Hematopoietic multipotent progenitor cell treated with erythropoietin and hydrocortisone succinate and interleukin-3 and kit ligand, for 4 days (in vitro differentiated cells): Measurements from ENCODE around the gene SLIT2.
A peak's percentile ranks its signal among the peaks of the same experiment; 100 is the strongest.

Experiments
- DNase-seq: peaks from one replicate; pipeline ENCODE4 v3.0.0-alpha.2; 2015

SLIT2 gene, protein sequence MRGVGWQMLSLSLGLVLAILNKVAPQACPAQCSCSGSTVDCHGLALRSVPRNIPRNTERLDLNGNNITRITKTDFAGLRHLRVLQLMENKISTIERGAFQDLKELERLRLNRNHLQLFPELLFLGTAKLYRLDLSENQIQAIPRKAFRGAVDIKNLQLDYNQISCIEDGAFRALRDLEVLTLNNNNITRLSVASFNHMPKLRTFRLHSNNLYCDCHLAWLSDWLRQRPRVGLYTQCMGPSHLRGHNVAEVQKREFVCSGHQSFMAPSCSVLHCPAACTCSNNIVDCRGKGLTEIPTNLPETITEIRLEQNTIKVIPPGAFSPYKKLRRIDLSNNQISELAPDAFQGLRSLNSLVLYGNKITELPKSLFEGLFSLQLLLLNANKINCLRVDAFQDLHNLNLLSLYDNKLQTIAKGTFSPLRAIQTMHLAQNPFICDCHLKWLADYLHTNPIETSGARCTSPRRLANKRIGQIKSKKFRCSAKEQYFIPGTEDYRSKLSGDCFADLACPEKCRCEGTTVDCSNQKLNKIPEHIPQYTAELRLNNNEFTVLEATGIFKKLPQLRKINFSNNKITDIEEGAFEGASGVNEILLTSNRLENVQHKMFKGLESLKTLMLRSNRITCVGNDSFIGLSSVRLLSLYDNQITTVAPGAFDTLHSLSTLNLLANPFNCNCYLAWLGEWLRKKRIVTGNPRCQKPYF (N-terminal part only)

DNA sequence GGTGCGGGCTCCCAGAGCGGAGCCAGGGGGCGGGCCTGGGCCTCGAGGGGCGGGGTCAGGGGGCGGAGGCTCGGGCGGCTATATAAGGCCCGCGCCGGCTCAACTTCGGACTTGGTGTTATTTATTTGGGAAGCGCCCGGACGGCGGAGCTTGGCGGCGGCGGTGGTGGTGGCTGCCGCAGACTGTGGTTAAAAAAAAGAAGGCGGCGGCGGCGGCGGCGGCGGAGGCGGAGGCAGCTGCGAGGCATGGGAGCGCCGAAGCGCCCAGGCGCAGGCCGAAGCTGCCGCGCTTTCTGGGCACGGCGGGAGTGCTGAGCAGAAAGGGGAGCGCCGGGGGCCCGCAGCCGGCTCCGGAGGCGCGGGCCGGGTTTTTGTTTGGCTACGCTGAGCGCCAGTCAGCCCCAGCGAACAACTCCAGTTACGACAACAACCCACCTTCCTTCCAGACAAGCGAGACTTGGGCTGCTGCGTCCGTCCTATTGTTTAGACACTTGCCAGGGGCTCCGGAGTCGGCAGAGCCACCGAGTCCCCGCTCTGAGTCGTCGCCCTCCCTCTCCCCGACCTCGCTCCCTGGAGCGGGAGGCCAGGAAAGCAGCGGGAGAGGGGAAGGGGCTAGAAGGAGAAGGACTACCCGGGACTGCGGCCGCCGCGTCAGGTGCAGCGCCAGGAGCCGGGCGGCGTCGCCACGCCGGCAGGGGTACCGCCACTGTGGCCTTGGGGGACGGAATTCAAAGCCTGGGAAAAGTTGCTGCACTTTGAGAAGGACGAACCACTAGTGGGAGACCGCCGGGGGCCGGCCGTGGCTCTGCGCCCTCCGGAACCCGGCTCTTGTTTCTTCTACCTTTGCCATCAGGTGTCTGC, at the start of gene SLIT2:
Gene SLIT2, plus strand, starts transcription at position 110 of the 860 bp plus-strand sequence. CDS start 1,911 bp downstream, outside the sequence.
- DNase-seq = peak; percentile 62

DNA sequence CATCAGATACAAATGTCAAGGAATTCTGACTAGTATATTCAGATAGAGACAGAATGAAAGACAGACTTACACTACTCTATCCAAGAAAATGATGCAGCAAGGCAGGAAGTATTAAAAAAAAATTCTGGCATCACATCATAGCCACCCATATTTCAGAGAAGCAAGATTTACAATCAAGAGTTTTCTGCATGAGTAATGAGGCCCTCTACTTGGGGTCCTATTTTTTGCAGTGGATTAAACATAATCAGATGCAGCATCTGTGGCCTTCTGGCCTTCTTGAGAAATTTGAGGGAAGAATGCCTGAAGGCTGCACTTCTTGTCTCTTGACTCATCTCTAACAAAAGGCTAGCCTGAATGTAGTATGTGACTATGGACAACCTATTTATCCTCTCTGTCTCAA, 48.2 kb upstream of the SLIT2 start:
- DNase-seq = no peak

DNA sequence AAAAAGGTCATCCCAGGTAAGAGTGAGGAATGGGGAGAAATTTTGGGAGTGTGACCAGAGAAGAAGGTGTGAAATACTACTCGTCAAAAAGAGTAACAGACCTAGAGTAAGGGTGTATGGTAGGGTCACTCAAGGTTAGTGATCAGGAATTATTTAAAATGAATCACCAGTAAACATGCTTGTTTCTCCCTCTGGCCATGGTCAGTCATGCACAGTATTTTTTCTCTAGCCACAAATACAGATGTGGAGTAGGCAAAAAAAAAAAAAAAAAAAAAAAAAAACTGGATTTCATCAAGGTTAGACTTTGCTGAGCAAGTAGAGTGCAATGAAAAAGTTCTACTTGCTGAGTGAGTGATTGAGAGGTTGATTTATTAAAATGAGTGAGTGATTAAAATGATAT, 34.2 kb upstream of the SLIT2 start:
- DNase-seq = no peak

DNA sequence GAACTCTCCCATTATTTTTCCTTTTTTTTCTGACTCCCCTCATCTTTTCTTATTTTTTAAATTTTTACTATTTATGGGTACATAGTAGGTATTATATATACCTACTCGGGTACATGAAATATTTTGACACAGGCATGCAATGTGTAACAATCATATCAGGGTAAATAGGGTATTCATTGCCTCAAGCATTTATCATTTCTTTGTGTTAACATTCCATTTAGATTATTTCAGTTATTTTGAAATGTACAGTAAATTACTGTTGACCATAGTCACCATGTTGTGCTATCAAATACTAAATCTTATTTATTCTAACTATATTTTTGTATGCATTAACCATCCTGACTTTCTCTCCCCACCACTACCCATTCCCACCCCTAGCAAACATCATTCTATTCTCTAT, 33.8 kb upstream of the SLIT2 start:
- no peak for DNase-seq

DNA sequence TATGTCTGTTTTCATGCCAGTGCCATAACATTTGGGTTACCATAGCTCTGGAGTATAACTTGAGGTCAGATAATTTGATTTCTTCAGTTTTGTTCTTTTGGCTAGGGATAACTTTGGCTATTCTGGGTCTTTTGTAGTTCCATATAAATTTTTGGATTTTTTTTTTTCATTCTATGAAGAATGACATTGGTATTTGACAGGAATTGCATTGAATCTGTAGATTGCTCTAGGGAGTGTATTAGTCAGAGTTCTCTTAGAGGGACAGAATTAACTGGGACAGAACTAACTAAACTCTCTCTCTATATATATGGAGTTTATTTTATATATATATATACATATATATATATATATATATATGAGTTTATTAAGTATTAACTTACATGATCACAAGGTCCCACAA, 32.2 kb upstream of the SLIT2 start:
- no peak for DNase-seq

DNA sequence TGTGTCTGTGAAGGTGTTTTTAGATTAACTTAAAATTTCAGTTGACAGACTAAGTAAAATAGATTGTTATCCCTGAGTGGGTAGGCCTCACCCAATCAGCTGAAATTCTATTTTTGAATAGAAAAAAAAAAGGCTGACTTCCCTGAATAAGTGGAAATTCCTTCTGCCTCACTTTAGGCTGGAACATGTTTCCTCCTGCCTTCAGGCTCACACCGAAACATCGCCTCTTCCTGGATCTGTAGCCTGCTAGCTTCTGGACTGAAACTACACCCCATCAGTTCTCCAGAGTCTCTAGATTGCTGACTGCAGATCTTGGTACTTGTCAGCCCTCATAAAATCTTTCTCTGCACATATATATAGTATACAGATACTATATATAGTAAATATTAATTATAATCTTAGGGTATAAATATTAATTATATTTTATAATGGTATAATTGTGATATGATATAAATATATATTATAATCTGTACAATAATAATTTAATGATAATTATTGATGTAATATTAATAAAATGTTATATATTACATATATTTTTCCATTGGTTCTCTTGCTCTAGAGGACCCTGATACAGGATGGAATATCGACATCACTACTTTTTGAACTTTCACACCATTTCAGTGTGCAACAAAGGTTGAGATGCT, 13.7 kb upstream of the SLIT2 start:
- no peak for DNase-seq

DNA sequence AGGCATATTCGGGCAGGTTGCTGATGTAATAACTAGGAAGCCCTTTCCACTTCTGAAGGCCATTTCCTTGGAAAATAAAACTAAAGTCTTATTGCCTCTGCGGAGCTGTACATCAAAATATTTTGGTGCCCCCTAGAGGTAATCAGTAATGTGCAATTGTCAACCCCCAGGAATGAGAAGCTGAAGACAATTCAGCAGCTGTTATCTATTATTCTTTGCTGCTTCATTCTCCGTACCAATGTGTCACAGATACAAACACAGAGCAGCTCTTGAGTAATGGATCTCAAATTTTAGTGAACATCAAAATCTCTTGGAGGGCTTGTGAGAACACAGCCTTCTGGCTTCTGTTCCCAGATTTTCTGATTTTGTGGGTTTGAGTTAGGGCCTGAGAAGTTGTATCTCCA, 3.5 kb upstream of the SLIT2 start:
- DNase-seq = peak; percentile 63

DNA sequence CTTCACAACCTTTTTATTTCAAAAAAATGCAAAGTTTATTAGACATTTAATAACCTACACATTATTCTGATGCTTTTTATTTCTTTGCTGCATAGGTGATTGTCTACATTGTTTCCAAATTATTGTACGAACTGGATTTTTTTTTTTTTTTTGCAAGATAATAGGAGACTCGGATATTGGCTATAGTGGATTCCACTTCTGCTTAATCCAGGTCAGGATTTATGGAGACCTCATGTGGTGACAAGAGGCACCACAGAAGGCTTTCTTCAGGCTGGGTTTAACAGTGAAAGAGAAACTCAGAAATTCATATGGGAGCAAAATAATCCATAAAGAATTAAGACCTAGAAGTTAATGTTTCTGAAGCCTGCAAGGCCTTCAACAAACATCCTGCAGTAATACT, 2.4 kb upstream of the SLIT2 start:
- peak; percentile 22 for DNase-seq

DNA sequence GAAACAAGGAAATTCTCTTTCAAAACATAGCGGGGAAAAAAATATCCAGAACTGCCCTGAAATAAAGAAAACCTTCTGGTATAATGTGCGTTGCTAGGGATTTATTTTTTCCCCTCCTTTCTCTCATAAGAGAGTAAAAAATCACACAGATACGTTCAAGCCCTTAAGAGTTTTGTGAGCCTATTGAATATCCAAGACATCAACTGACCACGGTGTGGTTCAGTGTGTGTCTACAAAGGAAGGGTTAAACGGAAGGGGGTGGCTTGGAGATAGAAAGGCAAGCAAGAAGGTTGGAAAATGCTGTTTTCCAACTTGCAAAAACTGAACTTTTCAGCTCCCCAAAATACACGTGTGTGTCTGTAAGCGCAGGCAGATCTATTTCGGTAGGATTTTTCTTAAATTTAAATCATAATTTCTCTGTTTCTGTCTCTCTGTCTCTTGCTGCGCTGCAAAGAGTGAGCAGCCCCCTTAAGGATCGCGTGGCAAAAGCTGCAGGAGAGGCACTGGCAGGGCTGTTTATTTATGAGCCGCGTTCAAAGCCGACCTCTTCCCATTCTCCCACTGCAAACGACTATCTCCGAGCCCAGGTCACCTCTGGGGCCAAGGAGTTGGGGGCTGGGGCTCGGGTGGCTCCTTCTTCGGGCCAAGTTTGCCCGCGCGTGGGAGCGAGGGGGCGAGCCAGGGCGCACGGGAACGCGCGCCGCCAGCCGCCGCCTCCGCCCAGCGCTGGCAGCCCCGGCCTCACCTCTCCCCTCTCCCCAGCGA, 492 bp upstream of the SLIT2 start:
- peak; percentile 2 for DNase-seq

DNA sequence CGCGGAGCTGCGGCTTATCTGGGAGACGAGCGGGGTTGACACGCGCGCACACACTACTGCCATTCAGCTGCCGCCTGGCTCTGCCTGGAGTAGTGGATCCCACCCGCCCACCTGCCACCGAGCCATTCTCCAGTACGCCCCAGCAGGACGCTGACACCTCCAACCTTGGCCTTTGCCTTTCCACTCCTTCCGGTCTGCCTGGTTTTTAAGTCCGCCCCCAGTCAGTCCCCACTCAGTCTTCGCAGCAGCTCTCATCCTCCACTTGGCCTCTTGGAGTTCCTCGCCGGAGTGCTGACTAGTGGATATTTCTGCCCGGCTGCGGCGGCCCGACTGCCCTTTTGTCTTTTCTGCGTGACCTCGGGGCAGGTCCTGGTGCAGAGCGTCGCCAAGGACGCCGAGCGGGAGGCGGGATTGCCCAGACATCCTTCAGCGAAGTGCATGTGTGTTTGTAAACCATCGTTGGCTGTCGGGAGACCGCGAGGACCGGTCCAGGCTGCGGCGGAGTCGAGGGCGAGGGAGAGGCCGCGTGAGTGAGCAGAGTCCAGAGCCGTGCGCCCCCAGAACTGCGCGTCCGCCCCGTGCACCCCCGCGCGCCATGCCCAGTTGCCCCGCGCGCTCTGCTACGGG, 1.1 kb downstream of the SLIT2 start:
- DNase-seq = peak; percentile 5

DNA sequence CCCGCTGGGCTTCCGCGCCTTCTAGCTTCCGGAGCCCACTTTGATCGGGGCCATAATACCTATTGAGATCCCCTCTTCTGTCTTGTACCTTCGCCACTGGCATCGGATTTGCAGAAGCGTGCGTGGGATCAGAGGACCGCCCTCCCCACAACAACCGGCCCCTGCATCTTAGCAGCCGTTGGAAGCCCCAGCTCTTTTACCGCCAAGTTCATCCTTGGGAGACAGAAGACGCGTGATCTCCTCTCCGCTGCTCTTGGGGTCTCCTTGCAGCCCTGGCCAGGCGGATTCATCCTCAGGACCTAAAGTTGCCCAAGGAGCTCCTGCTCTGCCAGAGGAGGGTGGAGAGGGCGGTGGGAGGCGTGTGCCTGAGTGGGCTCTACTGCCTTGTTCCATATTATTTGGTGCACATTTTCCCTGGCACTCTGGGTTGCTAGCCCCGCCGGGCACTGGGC, 1.6 kb downstream of the SLIT2 start:
- DNase-seq = peak; percentile 1

DNA sequence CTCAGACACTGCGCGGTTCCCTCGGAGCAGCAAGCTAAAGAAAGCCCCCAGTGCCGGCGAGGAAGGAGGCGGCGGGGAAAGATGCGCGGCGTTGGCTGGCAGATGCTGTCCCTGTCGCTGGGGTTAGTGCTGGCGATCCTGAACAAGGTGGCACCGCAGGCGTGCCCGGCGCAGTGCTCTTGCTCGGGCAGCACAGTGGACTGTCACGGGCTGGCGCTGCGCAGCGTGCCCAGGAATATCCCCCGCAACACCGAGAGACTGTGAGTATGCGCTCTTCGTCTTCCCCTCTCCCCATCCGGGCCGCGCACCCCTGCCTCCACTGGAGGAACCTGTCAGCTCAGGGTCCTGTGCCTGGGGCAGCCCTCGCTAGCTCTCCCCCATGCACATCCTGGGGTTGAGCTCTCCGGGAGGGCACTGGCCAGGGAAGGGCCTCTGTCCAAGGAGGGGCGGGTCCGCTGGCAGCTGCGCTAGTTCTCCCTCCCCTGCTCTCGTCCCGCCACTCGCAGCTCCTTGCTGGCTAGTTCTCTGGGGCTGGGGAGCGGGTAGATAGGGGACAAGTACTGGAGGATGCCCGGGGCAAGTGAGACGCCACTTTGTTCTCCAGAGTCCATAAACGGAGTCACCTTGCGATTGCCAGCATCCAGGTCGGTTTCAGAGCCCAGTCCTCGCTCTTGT, 2.2 kb downstream of the SLIT2 start:
- peak; percentile 2 for DNase-seq

DNA sequence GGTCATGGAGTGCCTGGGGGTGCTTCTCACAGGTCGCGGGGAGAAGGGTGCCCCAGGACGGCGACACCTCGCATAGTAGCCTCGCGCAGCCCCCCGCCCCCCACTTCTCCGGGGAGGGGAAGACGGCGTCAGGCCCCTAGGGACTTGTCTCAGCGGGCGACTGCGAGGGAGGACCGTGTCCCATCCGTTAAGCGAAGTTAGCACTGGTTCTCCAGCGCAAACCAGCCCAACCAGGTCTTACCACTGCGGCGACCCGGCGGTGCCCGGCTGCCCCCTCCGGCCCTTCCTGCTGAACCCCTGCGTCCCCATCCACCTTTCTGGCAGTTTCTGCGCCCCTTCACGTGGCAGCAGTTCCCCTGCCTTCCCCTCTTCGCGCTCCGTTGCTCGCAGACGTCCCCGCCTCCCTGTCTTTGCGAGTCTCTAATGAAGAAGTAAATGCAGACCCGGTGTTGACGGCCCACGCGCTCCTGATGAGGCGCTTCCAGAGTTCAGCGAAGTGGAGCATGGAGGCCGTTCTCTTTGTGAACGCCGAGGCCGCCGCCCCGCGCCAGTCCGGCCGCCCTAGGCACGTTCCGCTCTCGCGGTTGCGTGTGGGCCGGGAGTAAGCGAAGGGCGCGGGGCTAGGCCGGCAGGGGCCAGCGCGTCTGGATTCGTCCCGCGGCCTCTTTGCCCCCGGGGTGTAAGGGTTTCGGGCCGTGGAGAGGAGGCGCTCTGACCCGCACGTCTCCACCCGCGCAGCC, 3.0 kb downstream of the SLIT2 start:
- peak; percentile 4 for DNase-seq

DNA sequence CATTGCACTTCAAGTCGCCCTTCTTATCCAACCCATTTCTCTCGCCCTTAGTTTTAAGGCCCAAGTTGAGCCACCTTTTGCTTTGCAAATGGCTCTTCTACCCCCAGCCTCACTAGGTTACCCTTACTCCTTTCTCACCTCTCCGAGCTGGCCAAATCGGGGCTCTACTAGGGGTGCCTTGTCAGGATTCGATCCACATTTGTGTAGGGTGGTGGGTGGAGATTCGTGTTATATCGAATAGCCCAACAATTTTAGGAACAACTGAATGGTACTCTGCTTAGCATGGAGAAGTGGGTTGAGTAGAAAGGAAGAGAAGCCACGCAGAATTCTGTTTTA, 3.5 kb downstream of the SLIT2 start:
- peak; percentile 1 for DNase-seq

DNA sequence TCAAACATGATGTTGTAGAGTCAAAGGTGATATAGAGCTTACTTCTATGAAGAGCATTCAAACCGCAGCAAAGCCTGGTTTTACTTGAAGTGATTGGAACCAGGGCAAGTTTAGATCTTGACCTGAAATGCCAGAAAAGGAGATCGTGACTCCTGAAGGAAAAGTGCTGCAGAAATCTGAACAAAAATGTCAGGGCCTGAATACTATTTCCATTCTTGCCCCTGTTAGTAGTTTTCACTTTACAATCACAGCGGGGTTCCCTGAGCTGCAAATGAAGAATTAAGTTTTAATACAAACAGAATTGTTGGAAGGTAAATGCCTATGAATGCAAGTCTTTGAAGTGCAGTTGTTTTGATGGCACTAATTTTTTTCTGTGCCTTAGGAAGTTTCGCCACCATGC, 4.1 kb downstream of the SLIT2 start:
- no peak for DNase-seq

DNA sequence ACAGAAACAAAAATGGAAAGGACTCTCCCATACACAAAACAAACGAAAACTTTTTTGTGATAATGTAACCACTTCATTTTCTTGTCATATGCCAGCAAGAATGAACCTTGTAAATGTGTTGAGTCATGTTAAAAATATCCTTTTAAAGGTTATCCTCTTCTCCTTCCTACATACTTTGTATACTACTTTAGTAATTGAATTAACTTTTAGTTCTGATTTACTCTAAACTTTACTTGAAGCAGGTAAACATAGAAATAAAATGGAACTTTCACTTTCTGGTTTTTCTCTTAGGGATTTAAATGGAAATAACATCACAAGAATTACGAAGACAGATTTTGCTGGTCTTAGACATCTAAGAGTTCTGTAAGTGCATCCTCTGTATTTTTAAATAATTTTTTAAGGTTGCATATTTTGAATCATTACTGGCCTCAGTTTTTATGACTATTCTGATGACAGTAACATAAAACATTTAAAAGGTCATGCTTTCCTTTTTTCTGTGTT, 4.7 kb downstream of the SLIT2 start:
- no peak for DNase-seq

DNA sequence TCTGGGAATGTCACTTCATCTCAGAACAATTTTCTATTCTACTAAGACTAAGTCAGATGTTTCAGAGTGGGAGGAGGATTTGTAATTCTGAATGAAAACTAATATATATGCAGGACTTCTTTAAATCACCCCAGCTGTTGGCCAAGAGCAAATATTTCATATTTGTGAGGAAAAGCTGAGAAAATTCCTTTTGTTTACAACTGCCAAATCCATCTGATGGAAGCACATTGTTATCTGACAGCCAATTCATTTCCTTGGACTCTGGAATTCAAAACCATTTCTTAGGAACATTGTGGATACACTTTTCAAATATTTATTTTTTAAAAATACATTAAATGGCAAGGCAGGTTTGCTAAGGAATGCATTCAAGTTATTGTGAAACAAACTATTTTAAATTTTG, 8.0 kb downstream of the SLIT2 start:
- DNase-seq = no peak

DNA sequence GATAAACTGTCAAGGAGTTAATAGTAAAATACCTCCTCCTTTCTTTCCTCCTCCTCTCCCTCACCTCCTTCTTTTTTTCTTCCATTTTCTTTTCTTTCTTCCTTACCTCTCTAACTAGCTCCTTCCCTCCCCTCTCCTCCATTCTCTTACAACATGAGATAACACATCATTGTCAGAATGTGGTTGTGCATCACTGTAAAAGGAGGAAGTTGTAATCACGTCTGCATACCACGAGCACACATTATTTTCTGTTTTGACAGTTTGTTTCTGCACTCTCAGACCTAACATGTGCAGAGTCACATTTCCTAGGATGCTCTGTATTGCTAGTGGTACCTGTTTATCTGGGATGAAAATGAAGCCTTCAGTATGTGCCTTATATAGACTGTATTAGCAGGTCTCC, 9.1 kb downstream of the SLIT2 start:
- DNase-seq = no peak

DNA sequence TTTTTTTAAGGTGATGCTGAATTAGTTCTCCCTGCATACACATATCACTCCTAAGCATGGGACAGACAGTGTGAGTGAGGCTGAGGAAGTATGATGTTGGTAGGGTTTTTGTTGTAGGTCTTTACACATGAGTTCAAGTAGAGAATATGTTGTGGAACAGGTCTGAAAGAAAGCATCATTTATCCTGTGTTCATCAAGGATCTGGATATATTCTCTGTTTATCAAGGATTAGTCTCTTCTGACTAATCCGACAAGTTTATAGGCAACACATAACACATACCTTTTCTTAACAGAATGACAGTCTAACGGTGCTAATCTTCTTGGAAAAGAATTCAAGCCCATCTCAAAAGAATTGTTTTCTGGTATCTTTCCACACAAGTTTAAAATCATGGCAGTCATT, 10.5 kb downstream of the SLIT2 start:
- DNase-seq = no peak

DNA sequence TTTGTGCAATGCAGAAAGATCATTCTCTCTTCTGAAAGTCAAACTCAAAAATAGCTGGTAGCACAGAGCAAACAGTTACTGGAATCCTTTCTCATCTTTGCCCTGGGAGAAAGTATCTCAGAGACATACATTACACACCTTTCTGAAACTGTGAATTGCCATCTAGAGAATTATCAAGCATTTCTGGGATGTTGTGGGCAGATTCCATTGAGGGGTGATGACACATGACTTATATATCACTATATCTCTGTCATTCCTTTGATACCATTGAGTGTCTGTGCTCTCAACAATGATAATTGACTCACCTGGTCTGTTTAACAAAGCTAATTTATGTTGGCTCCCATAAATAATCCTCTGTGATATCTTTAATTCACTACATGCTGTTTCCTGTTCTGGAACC, 13.0 kb downstream of the SLIT2 start:
- DNase-seq = no peak
